Testis (tissue), 2 donors: ENCODE data around the gene C2orf68.

ENCODE experiments used
- CTCF ChIP-seq, 3 experiments: fragments of 450-650 bp in 2 of 3; fragments of 200-600 bp in 1 of 3; sonication (generic) in 1 of 3; IDR thresholded peaks; one replicate each; pipeline ENCODE4 v1.5.1; 2016 to 2019; ENCODE audit warnings: antibody characterized with exemption in 3 of 3, mild to moderate bottlenecking in 2 of 3, moderate library complexity in 1 of 3
- POLR2A ChIP-seq: fragments of 450-650 bp; IDR thresholded peaks from one replicate; pipeline ENCODE4 v1.6.1; 2017; ENCODE audit warnings: antibody characterized with exemption, mild to moderate bottlenecking, moderate library complexity

GRCh38 chr2:85628658-85629057, 16.8 kb upstream of the C2orf68 start:
- TF ChIP-seq CTCF (IDR thresholded peaks at IDR 0.05) (no peak), POLR2A (no peak)
